ENCODE measurements around the gene OR52D1. TPM values are rescaled to one million over a fixed set of nuclear protein-coding genes. Genes with fewer than 3 reads are reported as not detected.

Gene OR52D1
- total and polyA plus RNA-seq, 9 of the 15 experiments (the other 6 are each of a cell fraction or from before 2014, with no cell fraction given): 0.14 to 1.3 (median 0.97) TPM; not detected in 6

GRCh38 chr11:5516599-5516998 is 28.1 kb downstream of the OR52D1 start, which contains the start of gene UBQLNL:
TSS of gene UBQLNL (minus strand) at chr11:5516699. CDS start at chr11:5516441, 258 bp downstream.
- ChIA-PET POLR2A (interaction anchor here (0.8 to 11.8 kb wide), 3 partner anchors 11 to 15 kb away, joined by 5 to 123 read pairs (median 7); no protein-coding TSS in a partner anchor), CTCF (ENCODE audit: low intra/inter-chr PET ratio) (no interaction called here)
- peaks cover 0 to 6% of the 10 kb centered on the region in 2 experiments; a peak in 2 of 5 replicates for H3K27me3 ChIP-seq (ENCODE audit: control insufficient read depth in 2 of 2, insufficient read depth in 2 of 2, low read length in 2 of 2)
- 22% methylated on average over 2 of the region's 2 CpGs for WGBS (ENCODE audit: insufficient coverage, low coverage, missing lambda C conversion rate)
- no TSS peak for BruUV-seq (replicated peaks)
- DNase-seq (ENCODE audit: extremely low read depth in 1 of 4, low spot score in 3 of 4) (no peak), ATAC-seq (no peak), FAIRE-seq (no peak)
- intact Hi-C loops (cut with micrococcal nuclease): loop anchor here (10.0 kb wide), 1 partner anchor 58 kb away; no protein-coding TSS in a partner anchor
- no peak within 1 kb of the TSS for H3K9ac ChIP-seq (ENCODE audit: insufficient read depth in 1 of 2, low read depth in 2 of 2, low read length in 2 of 2)
- H3K9me3 ChIP-seq (replicated peaks; ENCODE audit: control insufficient read depth, insufficient read depth, low read depth, low read length): no peaks in the 10 kb centered on the region
- H2AFZ ChIP-seq (ENCODE audit: low read depth, low read length): no peak within 1 kb of the TSS
- H3K36me3 ChIP-seq (ENCODE audit: control insufficient read depth, insufficient read depth, low read length): no peaks in the 10 kb centered on the region
- H3K9me1 ChIP-seq (ENCODE audit: control insufficient read depth, insufficient read depth, low read length): no peaks in the 10 kb centered on the region
- H4K20me1 ChIP-seq (replicated peaks; ENCODE audit: control insufficient read depth, insufficient read depth, low read length): no peaks in the 10 kb centered on the region
- H3K4me2 ChIP-seq (ENCODE audit: insufficient read depth, low read length): no peak within 1 kb of the TSS
- H3K4me1 ChIP-seq (replicated peaks in 1 of 2; ENCODE audit: control insufficient read depth in 2 of 2, insufficient read depth in 2 of 2, low read length in 2 of 2): peaks cover 0 to 3% of the 10 kb centered on the region in 2 experiments; a peak in 2 of 5 replicates
- H3K27ac ChIP-seq (ENCODE audit: extremely low read depth, low read depth, low read length): no peak within 1 kb of the TSS
- in situ Hi-C loops (cut with MboI): no loop called here
- H3K4me3 ChIP-seq: no peak within 1 kb of the TSS
- no peaks in the 10 kb centered on the region for H3K79me2 ChIP-seq (ENCODE audit: control insufficient read depth, insufficient read depth, low read length)
- TF ChIP-seq ZNF134 (CRISPR knock-in tag; conservative IDR thresholded peaks at IDR 0.05) (no peak), RHOXF2B (CRISPR knock-in tag; conservative IDR thresholded peaks at IDR 0.05) (no peak), RBM17 (IDR thresholded peaks at IDR 0.05; ENCODE audit: borderline replicate concordance, low read depth, low read length) (no peak), NCOR1 (IDR thresholded peaks at IDR 0.05) (no peak), SPI1 (IDR thresholded peaks at IDR 0.05; ENCODE audit: borderline replicate concordance, low read depth, low read length) (no peak), XRCC5 (IDR thresholded peaks at IDR 0.05; ENCODE audit: low read depth, low read length) (no peak), SMAD3 (CRISPR knock-in tag; conservative IDR thresholded peaks at IDR 0.05) (no peak), CBX8 (IDR thresholded peaks at IDR 0.05; ENCODE audit: borderline replicate concordance, extremely low read depth, low read depth, low read length, poor library complexity, severe bottlenecking) (no peak), U2AF2 (optimal IDR thresholded peaks at IDR 0.05; ENCODE audit: low read depth, low read length) (no peak), HDAC2 (IDR thresholded peaks at IDR 0.05) (no peak), NFE2L1 (tag; IDR thresholded peaks at IDR 0.05; ENCODE audit: borderline replicate concordance, low read depth) (no peak), NELFE (IDR thresholded peaks at IDR 0.05; ENCODE audit: insufficient read depth, insufficient read length) (no peak), NUFIP1 (IDR thresholded peaks at IDR 0.05; ENCODE audit: partially characterized antibody) (no peak)
- TF ChIP-seq, protein P1, sequence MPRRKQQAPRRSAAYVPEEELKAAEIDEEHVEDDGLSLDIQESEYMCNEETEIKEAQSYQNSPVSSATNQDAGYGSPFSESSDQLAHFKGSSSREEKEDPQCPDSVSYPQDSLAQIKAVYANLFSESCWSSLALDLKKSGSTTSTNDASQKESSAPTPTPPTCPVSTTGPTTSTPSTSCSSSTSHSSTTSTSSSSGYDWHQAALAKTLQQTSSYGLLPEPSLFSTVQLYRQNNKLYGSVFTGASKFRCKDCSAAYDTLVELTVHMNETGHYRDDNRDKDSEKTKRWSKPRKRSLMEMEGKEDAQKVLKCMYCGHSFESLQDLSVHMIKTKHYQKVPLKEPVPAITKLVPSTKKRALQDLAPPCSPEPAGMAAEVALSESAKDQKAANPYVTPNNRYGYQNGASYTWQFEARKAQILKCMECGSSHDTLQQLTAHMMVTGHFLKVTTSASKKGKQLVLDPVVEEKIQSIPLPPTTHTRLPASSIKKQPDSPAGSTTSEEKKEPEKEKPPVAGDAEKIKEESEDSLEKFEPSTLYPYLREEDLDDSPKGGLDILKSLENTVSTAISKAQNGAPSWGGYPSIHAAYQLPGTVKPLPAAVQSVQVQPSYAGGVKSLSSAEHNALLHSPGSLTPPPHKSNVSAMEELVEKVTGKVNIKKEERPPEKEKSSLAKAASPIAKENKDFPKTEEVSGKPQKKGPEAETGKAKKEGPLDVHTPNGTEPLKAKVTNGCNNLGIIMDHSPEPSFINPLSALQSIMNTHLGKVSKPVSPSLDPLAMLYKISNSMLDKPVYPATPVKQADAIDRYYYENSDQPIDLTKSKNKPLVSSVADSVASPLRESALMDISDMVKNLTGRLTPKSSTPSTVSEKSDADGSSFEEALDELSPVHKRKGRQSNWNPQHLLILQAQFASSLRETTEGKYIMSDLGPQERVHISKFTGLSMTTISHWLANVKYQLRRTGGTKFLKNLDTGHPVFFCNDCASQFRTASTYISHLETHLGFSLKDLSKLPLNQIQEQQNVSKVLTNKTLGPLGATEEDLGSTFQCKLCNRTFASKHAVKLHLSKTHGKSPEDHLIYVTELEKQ (CRISPR knock-in tag; IDR thresholded peaks at IDR 0.05): no peak
- TF ChIP-seq, protein P2, sequence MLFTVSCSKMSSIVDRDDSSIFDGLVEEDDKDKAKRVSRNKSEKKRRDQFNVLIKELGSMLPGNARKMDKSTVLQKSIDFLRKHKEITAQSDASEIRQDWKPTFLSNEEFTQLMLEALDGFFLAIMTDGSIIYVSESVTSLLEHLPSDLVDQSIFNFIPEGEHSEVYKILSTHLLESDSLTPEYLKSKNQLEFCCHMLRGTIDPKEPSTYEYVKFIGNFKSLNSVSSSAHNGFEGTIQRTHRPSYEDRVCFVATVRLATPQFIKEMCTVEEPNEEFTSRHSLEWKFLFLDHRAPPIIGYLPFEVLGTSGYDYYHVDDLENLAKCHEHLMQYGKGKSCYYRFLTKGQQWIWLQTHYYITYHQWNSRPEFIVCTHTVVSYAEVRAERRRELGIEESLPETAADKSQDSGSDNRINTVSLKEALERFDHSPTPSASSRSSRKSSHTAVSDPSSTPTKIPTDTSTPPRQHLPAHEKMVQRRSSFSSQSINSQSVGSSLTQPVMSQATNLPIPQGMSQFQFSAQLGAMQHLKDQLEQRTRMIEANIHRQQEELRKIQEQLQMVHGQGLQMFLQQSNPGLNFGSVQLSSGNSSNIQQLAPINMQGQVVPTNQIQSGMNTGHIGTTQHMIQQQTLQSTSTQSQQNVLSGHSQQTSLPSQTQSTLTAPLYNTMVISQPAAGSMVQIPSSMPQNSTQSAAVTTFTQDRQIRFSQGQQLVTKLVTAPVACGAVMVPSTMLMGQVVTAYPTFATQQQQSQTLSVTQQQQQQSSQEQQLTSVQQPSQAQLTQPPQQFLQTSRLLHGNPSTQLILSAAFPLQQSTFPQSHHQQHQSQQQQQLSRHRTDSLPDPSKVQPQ (CRISPR knock-in tag; IDR thresholded peaks at IDR 0.05; ENCODE audit: borderline replicate concordance): no peak

Measured in K562 (cell line).